RPMI8226 (cell line): Measurements from ENCODE around the gene LEFTY1.
"Not testable (repeated sequence)": the region's sequence is repeated elsewhere in the genome, so short reads cannot be mapped to it uniquely, and the experiment has no call there.

ENCODE experiments used
- DNase-seq: peaks from one replicate; pipeline ENCODE4 v3.0.0-alpha.2; 2015

LEFTY1 gene

DNA sequence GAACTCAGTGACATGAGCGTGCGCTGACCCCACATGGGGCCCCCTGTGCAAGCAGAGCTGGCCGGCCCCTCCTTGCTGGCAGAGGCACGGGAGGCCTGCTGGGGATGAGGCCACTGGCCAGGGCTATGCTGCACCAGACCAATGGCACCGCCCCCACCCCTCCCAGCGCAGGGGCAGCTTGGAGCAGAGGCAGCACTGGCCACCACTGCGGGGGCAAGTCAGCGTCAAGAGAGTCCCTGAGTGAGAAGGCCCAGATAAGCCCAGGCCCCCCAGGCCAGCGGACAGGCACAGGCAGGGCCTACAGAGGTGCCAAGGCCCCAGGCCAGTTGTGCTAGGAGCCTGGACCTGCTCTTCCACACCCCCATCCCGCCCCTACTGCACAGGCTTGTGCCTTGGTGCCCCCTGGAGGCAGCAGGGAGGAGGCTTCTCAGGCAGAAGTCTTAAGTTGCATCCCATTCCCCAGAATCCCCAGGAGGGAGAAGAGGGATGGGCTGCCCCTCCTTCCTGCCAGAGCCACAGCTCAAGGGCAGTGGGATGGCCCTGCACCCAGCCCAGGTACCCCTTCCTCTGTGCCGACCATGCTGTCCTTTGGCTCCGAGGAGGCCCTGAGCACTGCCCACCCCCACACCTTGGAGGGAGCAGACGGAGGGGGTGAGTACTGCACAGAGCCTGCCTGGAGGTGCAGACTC lies 43.2 kb downstream of the LEFTY1 start:
- peak; percentile 61 for DNase-seq

DNA sequence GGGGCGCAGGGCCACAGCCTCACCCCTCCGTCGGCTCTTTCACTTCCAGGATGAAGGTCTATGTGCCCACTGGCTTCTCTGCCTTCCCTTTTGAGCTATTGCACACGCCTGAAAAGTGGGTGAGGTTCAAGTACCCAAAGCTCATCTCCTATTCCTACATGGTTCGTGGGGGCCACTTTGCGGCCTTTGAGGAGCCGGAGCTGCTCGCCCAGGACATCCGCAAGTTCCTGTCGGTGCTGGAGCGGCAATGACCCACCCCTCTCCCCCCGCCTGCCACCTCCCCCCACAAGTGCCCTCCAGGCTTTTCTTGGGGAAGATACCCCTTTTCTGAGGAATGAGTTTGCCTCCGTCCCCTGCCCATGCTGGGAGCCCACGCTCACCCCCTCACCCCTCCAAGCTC lies 43.8 kb downstream of the LEFTY1 start:
- DNase-seq = no peak

GRCh38 chr1:225844236-225845061 lies 44.5 kb downstream of the LEFTY1 start:
- DNase-seq = no peak

DNA sequence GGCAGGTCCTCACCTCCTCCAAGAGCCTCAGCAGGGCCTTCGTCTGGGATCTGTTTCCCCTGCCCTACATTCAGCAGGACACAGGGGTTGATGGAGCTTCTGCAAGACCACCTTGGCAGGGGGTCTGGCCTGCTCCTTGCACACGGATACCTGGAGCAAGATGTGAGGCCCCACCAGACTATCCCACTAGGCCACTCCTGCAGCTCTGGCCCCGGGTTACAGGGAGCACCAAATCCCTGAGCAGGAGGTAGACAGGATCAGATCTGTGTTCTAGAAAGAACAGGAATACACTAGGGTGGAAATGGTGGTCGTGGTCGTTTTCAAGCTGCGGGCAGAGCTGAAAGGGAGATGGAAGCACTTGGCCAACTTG lies 45.5 kb downstream of the LEFTY1 start:
- DNase-seq = no peak

GRCh38 chr1:225842788-225843425 lies 46.0 kb downstream of the LEFTY1 start:
- no peak for DNase-seq

DNA sequence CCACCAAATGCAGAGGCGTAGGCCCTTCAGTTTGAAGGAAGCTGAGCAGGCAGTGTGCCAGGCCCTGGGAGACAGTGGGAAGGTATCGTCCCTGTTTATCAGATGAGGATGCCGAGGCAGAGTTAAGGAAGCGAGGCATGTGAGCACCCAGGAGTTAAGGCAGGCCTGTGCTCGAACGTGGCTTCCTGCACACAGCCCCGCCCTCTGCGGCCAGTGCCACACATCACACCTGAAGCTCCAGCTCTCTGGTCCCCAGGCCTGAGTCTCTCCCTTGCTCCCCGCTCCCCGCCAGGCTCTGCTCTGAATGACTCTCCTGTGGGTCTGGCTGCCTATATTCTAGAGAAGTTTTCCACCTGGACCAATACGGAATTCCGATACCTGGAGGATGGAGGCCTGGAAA lies 46.9 kb downstream of the LEFTY1 start:
- DNase-seq = no peak

DNA sequence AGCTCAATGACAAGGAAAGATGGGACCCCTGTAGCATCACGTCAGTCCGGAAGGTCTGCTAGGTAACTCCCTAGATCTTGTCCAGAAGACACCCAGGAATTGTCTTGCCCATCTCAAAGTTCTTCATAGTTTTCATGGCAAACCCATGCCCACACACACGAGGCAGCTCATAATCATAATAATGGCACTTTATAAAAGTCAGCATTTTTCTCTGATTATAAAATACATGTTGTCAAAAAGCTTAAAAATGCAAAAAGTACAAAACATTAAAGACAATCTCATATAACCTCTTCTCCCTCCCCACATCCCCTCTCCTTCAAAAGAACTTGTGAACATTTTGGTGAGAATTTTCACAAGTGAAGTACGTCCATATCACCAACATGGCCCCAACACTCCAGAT lies 48.2 kb downstream of the LEFTY1 start:
- DNase-seq = no peak

DNA sequence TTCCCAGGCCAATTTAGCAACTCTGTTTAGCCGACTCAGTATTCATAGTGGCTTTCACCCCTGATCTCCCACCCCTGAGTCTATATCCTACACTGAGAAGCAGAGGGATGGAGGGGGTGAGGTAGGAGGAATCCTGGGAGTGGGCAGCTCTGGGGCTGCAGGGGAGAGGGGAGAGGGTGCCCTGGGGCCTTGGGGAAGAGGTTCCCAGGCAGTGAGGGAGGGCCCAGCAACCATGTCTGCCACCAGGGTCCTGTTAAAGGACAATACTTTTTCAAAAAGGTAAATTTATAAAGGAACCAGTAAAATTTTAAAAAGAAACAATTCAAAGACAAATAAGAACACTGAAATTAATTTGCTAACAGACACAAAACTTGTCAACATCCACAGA lies 48.7 kb downstream of the LEFTY1 start:
- DNase-seq = no peak

- no peak for DNase-seq
Measured at GRCh38 chr1:225838793-225839192, 50.2 kb downstream of the LEFTY1 start.

- DNase-seq = not testable (repeated sequence)
Measured at GRCh38 chr1:225836296-225836695, 52.6 kb downstream of the LEFTY1 start.
